H1 (cell line): ENCODE data around the gene CPSF7. TPM values are rescaled to one million over a fixed set of nuclear protein-coding genes. Genes with fewer than 3 reads are reported as not detected.

Experiments
- CTCF ChIA-PET: fragments of 300-600 bp; sonication (Branson Sonifier 250); formaldehyde crosslinking; loops from one replicate; lab custom pipeline; 2021; ENCODE audit not compliant: partially characterized antibody; lab: Charles Lee
- POLR2A ChIA-PET: fragments of 300-600 bp; sonication (Branson Sonifier 250); formaldehyde crosslinking; loops from one replicate; lab custom pipeline; 2021; ENCODE audit warnings: inconsistent platforms; ENCODE audit not compliant: partially characterized antibody; lab: Charles Lee
- DNase-seq, 2 experiments: peaks; one replicate each; pipeline versions ENCODE4 v3.0.0 to v3.0.0-alpha.2; 2010 to 2022; ENCODE audit warnings: low spot score in 2 of 2, low read depth in 1 of 2, mixed read lengths in 1 of 2
- FAIRE-seq: peaks from 2 replicates; lab custom pipeline; 2011; peaks lifted over from hg19 to GRCh38; lab: Jason Lieb, UNC
- H2AFZ ChIP-seq: 2 replicates; pipeline ENCODE4 v1.8.1; 2012; ENCODE audit warnings: low read length, inconsistent platforms
- H2AK5ac ChIP-seq: 2 replicates; pipeline ENCODE4 v1.6.1; 2013; ENCODE audit warnings: low read depth, low read length
- H2BK120ac ChIP-seq: replicated peaks from 2 replicates; pipeline ENCODE3; 2013; ENCODE audit warnings: low read depth, low read length, inconsistent platforms
- H2BK12ac ChIP-seq: 2 replicates; pipeline ENCODE4 v1.6.1; 2013; ENCODE audit warnings: low read depth, low read length
- H2BK15ac ChIP-seq: 2 replicates; pipeline ENCODE4 v1.6.1; 2013; ENCODE audit warnings: low read length
- H2BK20ac ChIP-seq: 2 replicates; pipeline ENCODE4 v1.6.1; 2013; ENCODE audit warnings: low read length
- H2BK5ac ChIP-seq: 2 replicates; pipeline ENCODE4 v1.6.1; 2013; ENCODE audit warnings: low read depth, low read length
- H3K14ac ChIP-seq: 2 replicates; pipeline ENCODE4 v1.6.1; 2013; ENCODE audit warnings: inconsistent platforms; ENCODE audit not compliant: insufficient read length
- H3K18ac ChIP-seq: 2 replicates; pipeline ENCODE4 v1.6.1; 2013; ENCODE audit warnings: low read length; ENCODE audit errors: extremely low read depth
- H3K23ac ChIP-seq: 2 replicates; pipeline ENCODE4 v1.6.1; 2013; ENCODE audit warnings: inconsistent platforms; ENCODE audit not compliant: insufficient read length
- H3K23me2 ChIP-seq: 2 replicates; pipeline ENCODE4 v1.6.1; 2013; ENCODE audit warnings: low read depth, low read length
- H3K27ac ChIP-seq: 2 replicates; pipeline ENCODE4 v1.6.1; 2011; ENCODE audit warnings: low read depth, low read length, inconsistent platforms
- H3K27me3 ChIP-seq, 4 experiments: replicated peaks in 1 of 4; 1 replicate in 1 of 4; 2 replicates in 3 of 4; pipeline versions ENCODE4 v1.6.1 to v1.8.1; 2011 to 2013; ENCODE audit warnings: low read length in 3 of 4, mild to moderate bottlenecking in 3 of 4, inconsistent platforms in 2 of 4, mixed read lengths in 2 of 4, moderate library complexity in 1 of 4; ENCODE audit not compliant: control insufficient read depth in 3 of 4, insufficient read depth in 3 of 4; ENCODE audit errors: extremely low read depth in 1 of 4
- H3K36me3 ChIP-seq, 4 experiments: 2 replicates each; pipeline versions ENCODE4 v1.6.1 to v1.8.1; 2011 to 2013; ENCODE audit warnings: mild to moderate bottlenecking in 4 of 4, low read length in 3 of 4, moderate library complexity in 2 of 4, control low read depth in 1 of 4, inconsistent platforms in 1 of 4; ENCODE audit not compliant: insufficient read depth in 4 of 4, control insufficient read depth in 2 of 4
- H3K4ac ChIP-seq: replicated peaks from 2 replicates; pipeline ENCODE3; 2013; ENCODE audit warnings: low read length, low read depth, mixed read lengths, inconsistent platforms; ENCODE audit not compliant: insufficient read length
- H3K4me1 ChIP-seq, 4 experiments: replicated peaks in 1 of 4; 1 replicate in 1 of 4; 2 replicates in 3 of 4; pipeline versions ENCODE4 v1.6.1 to v1.8.1; 2011 to 2013; ENCODE audit warnings: low read length in 3 of 4, inconsistent platforms in 2 of 4, mixed read lengths in 1 of 4; ENCODE audit not compliant: insufficient read depth in 4 of 4, control insufficient read depth in 3 of 4
- H3K4me2 ChIP-seq, 2 experiments: 2 replicates each; pipeline versions ENCODE4 v1.6.1 to v1.8.1; 2011 to 2013; ENCODE audit warnings: low read depth in 2 of 2, low read length in 2 of 2, control low read depth in 1 of 2, inconsistent platforms in 1 of 2, mild to moderate bottlenecking in 1 of 2; ENCODE audit not compliant: insufficient read depth in 1 of 2
- H3K4me3 ChIP-seq, 4 experiments: fragments of 200-600, 300-600 bp in 1 of 4; sonication (generic), shearing (Covaris generic), sonication (Bioruptor Twin) in 1 of 4; 2 replicates each; pipeline versions ENCODE4 v1.5.1 to v1.8.1; 2011 to 2016; ENCODE audit warnings: low read length in 4 of 4, low read depth in 3 of 4, control low read depth in 2 of 4, inconsistent platforms in 2 of 4, mild to moderate bottlenecking in 2 of 4, mixed read lengths in 1 of 4, moderate library complexity in 1 of 4; ENCODE audit not compliant: insufficient read depth in 2 of 4; ENCODE audit errors: extremely low read depth in 1 of 4
- H3K56ac ChIP-seq: replicated peaks from 2 replicates; pipeline ENCODE3; 2013; ENCODE audit warnings: low read depth, mild to moderate bottlenecking, mixed read lengths, low read length, inconsistent platforms; ENCODE audit not compliant: insufficient read length
- H3K79me1 ChIP-seq: 2 replicates; pipeline ENCODE4 v1.6.1; 2013; ENCODE audit warnings: low read depth, low read length, control low read depth
- H3K79me2 ChIP-seq, 2 experiments: 2 replicates each; pipeline versions ENCODE4 v1.6.1 to v1.8.1; 2012 to 2013; ENCODE audit warnings: low read length in 2 of 2, mild to moderate bottlenecking in 2 of 2, inconsistent platforms in 1 of 2; ENCODE audit not compliant: insufficient read depth in 2 of 2, control insufficient read depth in 1 of 2
- H3K9ac ChIP-seq, 4 experiments: replicated peaks in 1 of 4; 1 replicate in 1 of 4; 2 replicates in 3 of 4; pipeline versions ENCODE4 v1.6.1 to v1.8.1; 2011 to 2013; ENCODE audit warnings: low read depth in 3 of 4, low read length in 3 of 4, control low read depth in 2 of 4, mild to moderate bottlenecking in 2 of 4, moderate library complexity in 2 of 4, inconsistent platforms in 1 of 4; ENCODE audit errors: extremely low read depth in 1 of 4
- H3K9me3 ChIP-seq, 2 experiments: 2 replicates each; pipeline versions ENCODE4 v1.6.1 to v1.8.1; 2012 to 2013; ENCODE audit warnings: mild to moderate bottlenecking in 2 of 2, moderate library complexity in 2 of 2, control low read depth in 1 of 2, inconsistent platforms in 1 of 2, low read depth in 1 of 2, low read length in 1 of 2, mixed read lengths in 1 of 2; ENCODE audit not compliant: insufficient read depth in 2 of 2
- H4K20me1 ChIP-seq, 2 experiments: replicated peaks in 1 of 2; 2 replicates each; pipeline versions ENCODE3 to v1.8.1; 2011 to 2013; ENCODE audit warnings: inconsistent platforms in 2 of 2, low read length in 2 of 2, mild to moderate bottlenecking in 1 of 2; ENCODE audit not compliant: insufficient read depth in 2 of 2, control insufficient read depth in 1 of 2
- H4K5ac ChIP-seq: 2 replicates; pipeline ENCODE4 v1.6.1; 2013; ENCODE audit warnings: low read length, low read depth, mixed read lengths, inconsistent platforms; ENCODE audit not compliant: insufficient read length
- H4K8ac ChIP-seq: 2 replicates; pipeline ENCODE4 v1.8.0; 2013; ENCODE audit warnings: mild to moderate bottlenecking, moderate library complexity, low read length, inconsistent platforms; ENCODE audit not compliant: insufficient read depth; ENCODE audit errors: extremely low read depth
- H4K91ac ChIP-seq: replicated peaks from 2 replicates; pipeline ENCODE3; 2013; ENCODE audit warnings: low read length, mixed read lengths, inconsistent platforms; ENCODE audit not compliant: insufficient read length
- CTBP2 ChIP-seq: IDR thresholded peaks from 2 replicates; pipeline ENCODE4 v1.7.0; 2011; ENCODE audit warnings: borderline replicate concordance, mild to moderate bottlenecking, moderate library complexity, mixed read lengths, low read length; ENCODE audit not compliant: insufficient read depth, insufficient read length
- EZH2 ChIP-seq: fragments of 200-600 bp; sonication (generic); IDR thresholded peaks from 2 replicates; pipeline ENCODE4 v1.7.1; 2012; ENCODE audit warnings: low read depth, mild to moderate bottlenecking, moderate library complexity, low read length, inconsistent platforms; ENCODE audit not compliant: severe bottlenecking
- GTF2F1 ChIP-seq: IDR thresholded peaks from 2 replicates; pipeline ENCODE4 v1.6.1; 2012; ENCODE audit warnings: low read depth, low read length, improper control_type of control experiment, borderline replicate concordance
- HDAC2 ChIP-seq, 2 experiments: fragments of 300-600 bp in 1 of 2; sonication (generic) in 1 of 2; IDR thresholded peaks; 2 replicates each; pipeline ENCODE4 v1.6.1; 2011 to 2012; ENCODE audit warnings: low read depth in 2 of 2, low read length in 2 of 2, mild to moderate bottlenecking in 2 of 2, moderate library complexity in 2 of 2, borderline replicate concordance in 1 of 2, inconsistent platforms in 1 of 2
- HDAC6 ChIP-seq: IDR thresholded peaks from one replicate; pipeline ENCODE4 v1.7.1; 2012; ENCODE audit warnings: low read depth, mild to moderate bottlenecking, inconsistent platforms, low read length, moderate library complexity
- KDM1A ChIP-seq: fragments of 200-600, 300-600 bp; sonication (generic); IDR thresholded peaks from 2 replicates; pipeline ENCODE4 v1.7.1; 2016; ENCODE audit warnings: mild to moderate bottlenecking, low read length, borderline replicate concordance
- KDM5A ChIP-seq: fragments of 200-600 bp; IDR thresholded peaks from 2 replicates; pipeline ENCODE4 v1.7.1; 2012; ENCODE audit warnings: mild to moderate bottlenecking, low read length, inconsistent platforms, mixed read lengths
- SAP30 ChIP-seq: fragments of 300-600 bp; sonication (generic); IDR thresholded peaks from 2 replicates; pipeline ENCODE4 v1.7.1; 2012; ENCODE audit warnings: low read length, moderate library complexity, mild to moderate bottlenecking, inconsistent platforms; ENCODE audit not compliant: insufficient read depth, insufficient replicate concordance
- SIRT6 ChIP-seq: IDR thresholded peaks from one replicate; pipeline ENCODE4 v1.7.1; 2012; ENCODE audit warnings: low read length, inconsistent platforms
- SRF ChIP-seq: IDR thresholded peaks from 2 replicates; pipeline ENCODE4 v1.6.1; 2011; ENCODE audit warnings: mild to moderate bottlenecking, low read depth, low read length, moderate library complexity
- YY1 ChIP-seq: IDR thresholded peaks from 2 replicates; pipeline ENCODE4 v1.6.1; 2011; ENCODE audit warnings: low read depth, mild to moderate bottlenecking, low read length
- WGBS, 2 experiments: shearing (Covaris generic) in 1 of 2; methylation state at CpG; one replicate each; pipeline versions ENCODE4 v1.1.6 to v1.1.7; 2013 to 2015; ENCODE audit warnings: low lambda C conversion rate in 2 of 2, mixed read lengths in 2 of 2, inconsistent platforms in 1 of 2, low coverage in 1 of 2, missing lambda C conversion rate in 1 of 2; ENCODE audit not compliant: insufficient replicate concordance in 2 of 2, insufficient coverage in 1 of 2, insufficient read length in 1 of 2; ENCODE audit errors: extremely low coverage in 1 of 2, missing lambda C conversion rate in 1 of 2; 5-methylcytosine and 5-hydroxymethylcytosine counted together
- polyA plus RNA-seq, 7 experiments: library from polyadenylated mRNA; depleted of rRNA in 3 of 7; stranded (reverse) in 5 of 7; unstranded in 2 of 7; fragments of >200 nt in 5 of 7; fragments of 200-250 nt in 2 of 7; gene quantifications; 1 replicate in 5 of 7; 2 replicates in 1 of 7; 4 replicates in 1 of 7; pipeline versions ENCODE4 v1.2.1 to v1.2.3, GENCODE V29; 2011 to 2013; ENCODE audit warnings: missing spikeins in 2 of 7, mixed read lengths in 2 of 7
- total RNA-seq: library from RNA; stranded (reverse); fragmentation: NEBNext Ultra II Directional; extraction: Animal tissue kit (Norgen Biotek cat#: 25700); gene quantifications from 2 replicates; pipeline ENCODE4 v1.2.1, GENCODE V29; 2021
- TF ChIP-seq, protein P1 (sequence below): IDR thresholded peaks from 2 replicates; pipeline ENCODE4 v1.6.1; 2012; ENCODE audit warnings: inconsistent platforms

Gene CPSF7
- total and polyA plus RNA-seq, 2 of the 8 experiments (the other 6 are each of a cell fraction or from before 2014, with no cell fraction given): 95.9 to 122 TPM

DNA sequence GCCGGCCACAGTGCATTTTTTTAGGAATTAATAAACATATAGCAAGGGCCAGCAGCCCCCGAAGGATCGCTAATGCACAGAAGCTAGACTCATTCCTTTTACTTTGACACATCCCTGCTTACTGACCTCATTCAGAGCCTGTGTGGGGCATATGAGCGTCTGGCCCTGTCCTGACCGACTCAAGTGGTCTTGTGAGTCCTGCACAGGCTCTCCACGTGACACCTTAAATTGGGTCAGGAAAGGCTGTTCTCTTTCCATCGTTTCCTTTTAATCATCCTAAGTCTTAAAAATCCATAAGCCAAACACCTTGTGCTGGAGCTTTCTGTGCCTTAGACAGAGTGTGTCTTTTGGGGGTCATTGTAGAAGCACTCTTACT is 18.8 kb upstream of the CPSF7 start:
- no peak overlapping the region for H4K5ac ChIP-seq
- no peak overlapping the region for H4K8ac ChIP-seq
- no peak overlapping the region for H4K91ac ChIP-seq
- TF ChIP-seq, protein P1, sequence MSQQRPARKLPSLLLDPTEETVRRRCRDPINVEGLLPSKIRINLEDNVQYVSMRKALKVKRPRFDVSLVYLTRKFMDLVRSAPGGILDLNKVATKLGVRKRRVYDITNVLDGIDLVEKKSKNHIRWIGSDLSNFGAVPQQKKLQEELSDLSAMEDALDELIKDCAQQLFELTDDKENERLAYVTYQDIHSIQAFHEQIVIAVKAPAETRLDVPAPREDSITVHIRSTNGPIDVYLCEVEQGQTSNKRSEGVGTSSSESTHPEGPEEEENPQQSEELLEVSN: no peak
- TF ChIP-seq HDAC2 (IDR thresholded peaks at IDR 0.05; ENCODE audit: borderline replicate concordance in 1 of 2, low read depth in 2 of 2, low read length in 2 of 2) (no peak), HDAC6 (no peak), YY1 (no peak), GTF2F1 (no peak), KDM1A (no peak), EZH2 (no peak), KDM5A (no peak), SAP30 (no peak), CTBP2 (no peak), SIRT6 (no peak), SRF (no peak)
- TF ChIP-seq, all 59 proteins: peak for 0
- H3K14ac ChIP-seq: no peak overlapping the region
- no peak overlapping the region for H2BK12ac ChIP-seq
- CTCF ChIA-PET: interaction anchor here (0.8 to 57.8 kb wide), 9 partner anchors 9 to 294 kb away, joined by 3 to 2106 read pairs (median 11); partner anchors contain the start of gene LRRC10B
- peaks cover 0 to 3% (median under 1%) of the 10 kb centered on the region in 4 experiments; a peak in 2 of 7 replicates for H3K4me1 ChIP-seq
- no peak overlapping the region for H3K18ac ChIP-seq
- H2AK5ac ChIP-seq: no peak overlapping the region
- no peak overlapping the region for H3K56ac ChIP-seq
- peaks cover 14 to 41% (median 26%) of the 10 kb centered on the region in 4 experiments for H3K36me3 ChIP-seq
- H2AFZ ChIP-seq: no peak overlapping the region
- H3K27ac ChIP-seq: no peak overlapping the region
- no peak overlapping the region for H2BK15ac ChIP-seq
- H2BK120ac ChIP-seq: no peak overlapping the region
- POLR2A ChIA-PET: interaction anchor here (0.9 to 2.8 kb wide), 7 partner anchors 9 to 65 kb away, joined by 3 to 10 read pairs (median 4); partner anchors contain the start of genes CPSF7 and SDHAF2
- H3K79me2 ChIP-seq: peaks cover 0 to 6% of the 10 kb centered on the region in 2 experiments; a peak in 1 of 4 replicates
- H3K79me1 ChIP-seq: peaks cover 3% of the 10 kb centered on the region; the same call in 1 of the 2 replicates
- no peak overlapping the region; a peak in 1 of 7 replicates for H3K9ac ChIP-seq
- no peak overlapping the region for H3K4ac ChIP-seq
- no peak overlapping the region for H2BK5ac ChIP-seq
- H3K9me3 ChIP-seq: no peaks in the 10 kb centered on the region
- DNase-seq (no peak), FAIRE-seq (no peak)
- H3K4me2 ChIP-seq: no peak overlapping the region
- peaks cover 3 to 7% of the 10 kb centered on the region in 2 experiments for H4K20me1 ChIP-seq
- 92% methylated on average over 7 of the region's 7 CpGs; no CpG with 5 or more reads in 1 of the 2 experiments for WGBS, 2 experiments
- H3K27me3 ChIP-seq: no peaks in the 10 kb centered on the region
- H3K23me2 ChIP-seq: no peaks in the 10 kb centered on the region
- no peak overlapping the region for H3K4me3 ChIP-seq
- H2BK20ac ChIP-seq: no peak overlapping the region
- H3K23ac ChIP-seq: no peak overlapping the region
